K562 treated with DMSO at 1 percent for 12 hours (cell line): Measurements from ENCODE around the gene SCLY. TPM values are rescaled to one million over a fixed set of nuclear protein-coding genes. Genes with fewer than 3 reads are reported as not detected.

Experiments used
- total RNA-seq: library from RNA; unstranded; fragments of 300-600 nt; gene quantifications from 2 replicates; pipeline ENCODE4 v1.2.3, GENCODE V29; 2022; ENCODE audit not compliant: insufficient read depth

SCLY gene, protein sequence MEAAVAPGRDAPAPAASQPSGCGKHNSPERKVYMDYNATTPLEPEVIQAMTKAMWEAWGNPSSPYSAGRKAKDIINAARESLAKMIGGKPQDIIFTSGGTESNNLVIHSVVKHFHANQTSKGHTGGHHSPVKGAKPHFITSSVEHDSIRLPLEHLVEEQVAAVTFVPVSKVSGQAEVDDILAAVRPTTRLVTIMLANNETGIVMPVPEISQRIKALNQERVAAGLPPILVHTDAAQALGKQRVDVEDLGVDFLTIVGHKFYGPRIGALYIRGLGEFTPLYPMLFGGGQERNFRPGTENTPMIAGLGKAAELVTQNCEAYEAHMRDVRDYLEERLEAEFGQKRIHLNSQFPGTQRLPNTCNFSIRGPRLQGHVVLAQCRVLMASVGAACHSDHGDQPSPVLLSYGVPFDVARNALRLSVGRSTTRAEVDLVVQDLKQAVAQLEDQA
- total RNA-seq = 9.7 and 18.2 TPM in 2 replicates

DNA sequence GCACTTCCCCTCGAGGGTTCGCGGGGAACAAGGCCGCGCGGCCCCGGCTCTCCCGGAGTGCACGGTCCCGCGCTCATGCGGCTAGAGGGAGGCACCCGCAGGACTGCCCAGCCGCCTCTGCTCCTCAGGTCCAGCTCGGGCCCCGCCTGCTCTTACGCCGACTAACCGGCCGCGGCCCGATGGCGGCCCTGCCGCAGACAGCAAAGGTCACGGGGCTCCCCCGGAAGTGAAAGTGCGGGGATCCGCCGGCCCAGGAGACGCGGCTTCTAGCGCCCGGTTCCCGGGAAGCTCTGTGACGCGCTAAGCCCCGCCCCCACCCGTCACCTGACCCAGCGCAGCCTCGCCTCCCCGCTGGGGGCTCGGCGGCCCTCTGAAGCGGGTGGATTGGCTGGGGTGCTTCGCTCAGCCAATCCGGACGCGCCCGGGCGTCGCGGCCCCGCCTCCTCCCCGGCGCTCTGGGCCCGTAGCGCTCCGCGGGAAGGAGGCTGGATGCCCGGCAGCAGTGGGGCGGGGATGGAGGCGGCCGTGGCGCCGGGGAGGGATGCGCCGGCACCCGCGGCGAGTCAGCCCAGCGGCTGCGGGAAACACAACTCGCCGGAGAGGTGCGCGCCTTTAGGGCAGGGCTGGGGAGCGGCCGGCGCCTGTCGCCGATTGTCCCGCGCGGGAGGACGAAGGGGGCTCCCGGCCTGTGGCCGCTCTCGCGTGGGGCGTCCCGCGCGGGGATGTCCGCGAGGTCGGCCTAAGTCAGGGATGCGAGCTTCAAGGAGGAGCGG lies at the start of gene SCLY:
TSS of gene SCLY (plus strand) at position 460 of the 773 bp plus-strand sequence. CDS start at position 514, 54 bp downstream.

DNA sequence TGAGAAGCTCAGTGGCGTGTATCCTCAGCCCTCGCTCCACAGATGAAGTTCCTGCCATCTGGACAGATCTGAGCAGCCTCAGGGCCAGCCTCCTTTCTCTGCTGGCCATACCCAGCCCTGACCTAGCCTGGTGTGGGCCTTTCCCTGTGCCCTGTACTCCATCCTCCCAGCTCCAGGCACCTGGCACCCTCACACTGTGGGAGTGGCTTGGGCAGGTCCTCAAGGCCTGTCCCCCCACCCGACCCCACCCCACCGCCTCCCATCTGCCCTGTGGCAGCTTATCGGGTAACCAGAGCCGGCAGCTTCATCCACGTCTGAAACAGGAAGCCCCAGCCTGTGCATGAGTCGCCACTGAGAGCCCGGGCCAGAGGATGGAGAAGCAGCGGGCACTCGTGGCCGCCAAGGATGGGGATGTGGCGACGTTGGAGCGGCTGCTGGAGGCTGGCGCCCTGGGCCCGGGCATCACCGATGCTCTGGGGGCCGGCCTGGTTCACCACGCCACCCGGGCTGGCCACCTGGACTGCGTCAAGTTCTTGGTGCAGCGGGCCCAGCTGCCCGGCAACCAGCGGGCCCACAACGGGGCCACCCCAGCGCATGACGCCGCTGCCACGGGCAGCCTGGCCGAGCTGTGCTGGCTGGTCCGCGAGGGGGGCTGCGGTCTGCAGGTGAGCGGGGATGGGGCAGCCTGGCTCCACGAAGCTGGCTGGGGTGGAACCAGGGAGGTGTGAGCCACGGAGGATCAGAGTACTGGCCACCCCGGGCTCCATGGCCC lies 39.4 kb downstream of the SCLY start, which contains the start of gene ESPNL:
TSS of gene ESPNL (plus strand) at position 292 of the 772 bp plus-strand sequence. CDS start at position 372, 80 bp downstream.

DNA sequence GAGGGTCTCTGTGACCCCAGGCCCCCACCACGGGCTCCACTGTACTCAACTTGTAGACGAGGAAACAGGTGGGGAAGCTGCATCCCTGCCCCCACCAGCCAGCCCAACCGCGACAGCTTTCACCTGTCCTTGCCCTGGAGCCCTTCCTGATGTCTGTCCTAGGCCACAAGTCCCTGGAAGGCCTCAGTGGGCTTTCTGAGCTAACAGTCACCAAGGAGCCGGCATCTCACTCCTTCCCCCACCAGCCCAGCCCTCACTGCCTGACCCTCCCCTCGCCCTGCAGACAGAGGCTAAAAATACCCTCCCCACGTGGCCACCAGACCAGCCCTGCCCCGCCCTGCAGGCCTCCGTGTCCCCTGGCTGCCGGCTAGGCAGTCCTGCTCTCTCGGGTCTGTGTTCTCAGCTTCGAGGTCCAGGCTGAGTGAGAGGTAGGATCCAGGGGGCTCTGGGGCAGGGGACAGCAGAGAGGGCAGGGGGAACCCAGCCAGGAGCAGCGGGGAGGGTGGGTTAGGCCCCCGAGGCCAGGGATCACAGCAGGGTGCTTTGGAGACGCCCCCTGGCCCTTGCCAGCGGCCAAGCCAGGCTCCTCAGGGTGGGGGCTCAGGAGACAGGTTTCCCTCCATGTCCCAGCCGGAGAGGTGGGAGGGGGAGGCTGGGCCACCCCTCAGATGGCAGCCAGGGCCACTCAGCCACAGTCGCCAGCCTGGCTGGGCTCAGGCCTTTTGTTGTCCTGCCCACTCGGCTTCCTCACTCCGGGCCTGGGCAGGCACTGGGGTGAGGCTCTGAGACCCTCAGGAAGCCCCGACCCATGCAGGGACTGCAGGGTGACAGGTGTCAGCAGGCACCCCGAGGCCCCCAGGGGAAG lies 77.8 kb downstream of the SCLY start, which contains the start of gene KLHL30:
TSS of gene KLHL30 (plus strand) at position 338 of the 865 bp plus-strand sequence. CDS start 2,087 bp downstream, outside the sequence.

Other genes with a start within 250 kb of the SCLY start
- not detected in 2 replicates for gene RAMP1, start 201.4 kb upstream of the SCLY start, total RNA-seq
- 27.9 and 48.2 TPM in 2 replicates for gene UBE2F, start 94.0 kb upstream of the SCLY start, total RNA-seq
- gene ESPNL, start 39.3 kb downstream of the SCLY start, total RNA-seq = 0.33 TPM in 1 of 2 replicates, not detected in the other
- gene KLHL30, start 77.7 kb downstream of the SCLY start, total RNA-seq = not detected in 2 replicates
- 22.4 and 27.9 TPM in 2 replicates for gene ERFE, start 98.0 kb downstream of the SCLY start, total RNA-seq
- gene ILKAP, start 142.7 kb downstream of the SCLY start, total RNA-seq = 26.2 and 39.8 TPM in 2 replicates
- gene HES6, start 179.0 kb downstream of the SCLY start, total RNA-seq = 170 and 238 TPM in 2 replicates
- 0.42 and 0.91 TPM in 2 replicates for gene PER2, start 227.6 kb downstream of the SCLY start, total RNA-seq